GM18508 (cell line): ENCODE results near the gene TIMM50.

Source experiments
- ATAC-seq: cut with Tn5 transposase; IDR thresholded peaks from one replicate; pipeline ENCODE4 v1.9.1; 2021; ENCODE audit warnings: moderate number of reproducible peaks; ENCODE audit not compliant: insufficient read depth, unreplicated experiment

Gene TIMM50

GRCh38 chr19:39524495-39524894 lies 43.9 kb downstream of the TIMM50 start:
- no peak for ATAC-seq

- no peak for ATAC-seq
These were observed 44.6 kb downstream of the TIMM50 start for GRCh38 chr19:39525205-39525604.

DNA sequence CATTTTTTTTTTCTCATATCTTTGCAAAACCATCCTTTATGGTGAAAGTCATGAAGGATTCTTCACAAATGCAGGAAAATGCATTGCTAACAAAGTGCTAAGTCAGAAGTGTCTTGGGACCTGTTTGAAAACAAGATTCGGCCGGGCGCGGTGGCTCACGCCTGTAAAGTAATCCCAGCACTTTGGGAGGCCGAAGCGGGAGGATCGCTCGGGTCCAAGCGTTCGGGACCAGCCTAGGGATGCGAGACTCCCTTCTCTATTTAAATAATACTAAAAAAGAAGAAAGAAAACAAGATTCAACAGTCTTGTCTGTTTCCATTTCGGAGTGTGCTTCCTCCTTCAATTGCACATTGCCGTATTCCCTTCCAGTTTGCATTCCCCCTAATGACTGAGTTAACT lies 51.2 kb downstream of the TIMM50 start:
- ATAC-seq, result no peak

GRCh38 chr19:39532233-39533002 lies 51.8 kb downstream of the TIMM50 start, which contains the start of gene EID2B:
EID2B (minus strand) TSS chr19:39532852; CDS start chr19:39532802, 50 bp downstream.
- ATAC-seq, result peak; percentile 84

DNA sequence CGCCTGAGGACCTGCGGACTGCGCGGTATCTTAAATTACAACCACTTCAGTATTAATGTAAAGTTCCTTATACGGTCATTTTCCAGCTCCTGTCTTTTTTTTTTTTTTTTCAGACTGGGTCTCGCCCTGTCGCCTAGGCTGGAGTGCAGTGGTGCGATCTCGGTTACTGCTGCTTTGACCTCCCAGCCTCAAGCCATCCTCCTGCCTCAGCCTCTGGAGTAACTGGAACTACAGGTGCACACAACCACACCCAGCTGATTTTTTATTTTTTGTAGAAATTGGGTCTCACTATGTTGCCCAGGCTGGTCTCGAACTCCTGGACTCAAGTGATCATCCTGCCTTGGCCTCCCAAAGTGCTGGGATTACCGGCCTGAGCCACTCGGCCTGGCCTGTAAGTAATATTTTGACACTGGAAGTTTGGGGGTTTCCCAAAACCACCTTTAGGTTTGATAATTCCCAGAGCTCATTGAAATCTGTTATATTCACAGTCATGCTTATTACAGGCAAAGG lies 52.4 kb downstream of the TIMM50 start:
- no peak for ATAC-seq

DNA sequence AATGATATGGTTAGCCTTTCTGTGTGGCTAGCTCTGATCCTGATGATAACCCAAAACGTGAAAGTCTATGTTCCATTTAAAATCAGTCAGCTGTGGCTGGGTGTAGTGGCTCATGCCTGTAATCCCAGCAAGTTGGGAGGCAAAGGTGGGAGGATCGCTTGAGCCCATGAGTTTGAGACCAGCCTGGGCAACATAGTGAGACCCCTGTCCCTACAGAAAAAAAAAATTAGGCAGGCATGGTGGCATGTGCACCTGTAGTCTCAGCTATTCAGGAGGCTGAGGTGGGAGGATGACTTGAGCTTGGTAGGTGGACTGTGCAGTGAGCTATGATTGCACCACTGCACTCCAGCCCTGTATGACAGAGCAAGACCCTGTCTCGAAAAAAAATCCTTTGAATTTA lies 53.2 kb downstream of the TIMM50 start:
- no peak for ATAC-seq

DNA sequence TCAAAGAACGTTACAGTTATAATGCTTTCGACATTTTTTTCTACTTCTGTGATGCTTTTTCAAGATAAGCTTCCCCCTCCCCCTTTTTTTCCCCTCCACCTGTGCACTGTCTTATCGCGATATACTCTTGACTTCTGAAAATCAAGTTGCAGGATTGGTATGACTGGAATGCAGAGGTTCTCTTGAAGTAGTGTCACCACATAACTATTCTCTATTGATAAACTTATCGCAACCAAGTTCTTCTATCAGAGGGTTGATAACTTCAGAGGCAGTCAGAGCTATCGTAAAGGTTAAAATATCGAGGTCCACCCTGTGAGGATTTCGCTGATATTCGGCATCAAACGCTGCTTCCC lies 58.5 kb downstream of the TIMM50 start:
- ATAC-seq, result no peak

DNA sequence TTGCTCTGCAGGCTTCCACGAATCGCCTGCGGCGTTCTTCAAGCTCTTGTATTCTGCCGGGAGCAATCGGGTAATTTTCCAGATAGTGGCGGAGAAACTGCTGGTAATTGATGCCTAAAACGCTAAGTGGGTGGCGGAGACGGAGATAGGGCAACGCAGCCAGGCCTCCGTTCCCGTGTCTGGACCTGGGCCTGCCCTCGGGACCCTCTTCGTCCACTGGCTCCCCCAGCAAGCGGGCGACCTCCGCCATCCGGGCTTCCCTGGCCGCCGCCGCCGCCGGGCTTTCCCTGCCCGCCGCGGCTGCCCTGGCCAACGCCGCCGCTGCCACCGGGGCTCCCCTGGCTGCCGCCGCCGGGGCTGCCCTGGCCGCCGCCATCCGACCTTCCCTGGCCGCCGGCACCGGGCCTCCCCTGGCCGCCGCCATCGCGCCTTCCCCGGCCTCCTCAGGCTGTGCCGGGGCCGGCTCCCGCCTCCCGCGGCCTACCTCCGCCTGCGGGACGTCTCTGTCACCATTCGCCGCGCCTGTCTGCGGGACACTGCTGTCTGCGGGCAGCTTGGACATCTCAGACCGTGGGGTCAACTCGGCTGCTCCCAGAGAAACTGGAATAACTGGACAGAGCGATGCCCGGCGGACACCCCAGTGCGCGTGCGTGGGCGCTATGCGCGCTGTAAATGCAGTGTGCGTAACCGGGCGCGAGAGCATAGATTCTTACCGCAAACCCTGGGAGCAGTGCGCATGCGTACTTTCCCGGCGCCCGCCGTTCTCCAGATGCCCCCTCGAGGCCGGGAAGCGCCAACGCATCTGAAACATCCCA lies 59.1 kb downstream of the TIMM50 start, which contains the start of gene EID2:
Gene EID2 (minus strand): TSS at position 644 of the 815 bp plus-strand sequence. CDS start 82 bp downstream, at position 562.
- ATAC-seq, result peak; percentile 46

GRCh38 chr19:39540333-39540673 lies 59.7 kb downstream of the TIMM50 start:
- ATAC-seq, result no peak
